Endothelial cell of umbilical vein (primary cell): ENCODE measurements around the gene KBTBD13. TPM values are rescaled to one million over a fixed set of nuclear protein-coding genes. Genes with fewer than 3 reads are reported as not detected.

Experiments
- BruUV-seq: library from RNA; stranded (reverse); fragments of 400-500 nt; replicated peaks from 2 replicates; lab custom pipeline; 2021; lab: Mats Ljungman, UMichigan
- CTCF ChIA-PET: fragments of 300-600, 350-600 bp; sonication (Branson Sonifier 250); formaldehyde crosslinking; loops from one replicate; lab custom pipeline; 2021; ENCODE audit warnings: antibody characterized with exemption, inconsistent platforms; lab: Charles Lee
- POLR2A ChIA-PET: fragments of 300-600, 350-600 bp; sonication (Branson Sonifier 250); formaldehyde crosslinking; loops from one replicate; lab custom pipeline; 2021; ENCODE audit warnings: antibody characterized with exemption, inconsistent platforms; lab: Charles Lee
- DNase-seq: peaks from one replicate; pipeline ENCODE4 v3.0.0-alpha.2; 2011; ENCODE audit warnings: low read depth, low spot score
- FAIRE-seq: peaks from 2 replicates; lab custom pipeline; 2011; peaks lifted over from hg19 to GRCh38; lab: Jason Lieb, UNC
- H2AFZ ChIP-seq: 2 replicates; pipeline ENCODE4 v1.6.0; 2012; ENCODE audit warnings: low read depth, low read length, control low read depth, inconsistent platforms
- H3K27ac ChIP-seq: 2 replicates; pipeline ENCODE4 v1.5.1; 2011; ENCODE audit warnings: low read depth, mild to moderate bottlenecking, control low read depth, low read length, moderate library complexity; ENCODE audit not compliant: insufficient read depth
- H3K27me3 ChIP-seq, 2 experiments: 2 replicates each; pipeline versions ENCODE4 v1.6.0 to v1.6.1; 2011; ENCODE audit warnings: low read length in 2 of 2, mixed read lengths in 1 of 2; ENCODE audit not compliant: control insufficient read depth in 2 of 2, insufficient read depth in 2 of 2
- H3K36me3 ChIP-seq, 2 experiments: 2 replicates in 1 of 2; 3 replicates in 1 of 2; pipeline ENCODE4 v1.5.1; 2011; ENCODE audit warnings: low read length in 2 of 2, mild to moderate bottlenecking in 1 of 2, moderate library complexity in 1 of 2; ENCODE audit not compliant: control insufficient read depth in 2 of 2, insufficient read depth in 2 of 2; ENCODE audit errors: extremely low read depth in 1 of 2
- H3K4me1 ChIP-seq: 3 replicates; pipeline ENCODE4 v1.5.1; 2011; ENCODE audit warnings: mild to moderate bottlenecking, low read length; ENCODE audit not compliant: control insufficient read depth, insufficient read depth; ENCODE audit errors: extremely low read depth
- H3K4me2 ChIP-seq: 2 replicates; pipeline ENCODE4 v1.6.1; 2011; ENCODE audit warnings: low read length, control low read depth, mixed read lengths; ENCODE audit not compliant: insufficient read depth
- H3K4me3 ChIP-seq, 3 experiments: fragments of 200-600 bp in 1 of 3; sonication (generic), shearing (Covaris generic) in 1 of 3; replicated peaks in 1 of 3; 2 replicates each; pipeline ENCODE4 v1.5.1; 2011 to 2016; ENCODE audit warnings: control low read depth in 3 of 3, low read length in 3 of 3, mild to moderate bottlenecking in 2 of 3, inconsistent platforms in 1 of 3, low read depth in 1 of 3, moderate library complexity in 1 of 3; ENCODE audit not compliant: insufficient read depth in 1 of 3
- H3K79me2 ChIP-seq: 2 replicates; pipeline ENCODE4 v1.6.0; 2012; ENCODE audit warnings: low read length, inconsistent platforms; ENCODE audit not compliant: control insufficient read depth, insufficient read depth
- H3K9ac ChIP-seq: replicated peaks from 2 replicates; pipeline ENCODE3; 2011; ENCODE audit warnings: low read length, control low read depth; ENCODE audit not compliant: insufficient read depth; ENCODE audit errors: extremely low read depth
- H3K9me1 ChIP-seq: replicated peaks from 3 replicates; pipeline ENCODE4 v1.6.0; 2011; ENCODE audit warnings: mild to moderate bottlenecking, low read length; ENCODE audit not compliant: control insufficient read depth, insufficient read depth; ENCODE audit errors: extremely low read depth
- H3K9me3 ChIP-seq: replicated peaks from 2 replicates; pipeline ENCODE4 v1.5.1; 2012; ENCODE audit warnings: low read length, inconsistent platforms; ENCODE audit not compliant: control insufficient read depth, insufficient read depth
- H4K20me1 ChIP-seq: replicated peaks from 2 replicates; pipeline ENCODE3; 2011; ENCODE audit warnings: mild to moderate bottlenecking, low read length; ENCODE audit not compliant: control insufficient read depth, insufficient read depth; ENCODE audit errors: extremely low read depth
- EZH2 ChIP-seq: IDR thresholded peaks from 2 replicates; pipeline ENCODE4 v1.6.1; 2012; ENCODE audit warnings: borderline replicate concordance, low read depth, mild to moderate bottlenecking, moderate library complexity, low read length, inconsistent platforms; ENCODE audit not compliant: severe bottlenecking
- FOS ChIP-seq: IDR thresholded peaks from 2 replicates; pipeline ENCODE4 v1.6.1; 2011; ENCODE audit warnings: mild to moderate bottlenecking, low read length, moderate library complexity, borderline replicate concordance; ENCODE audit not compliant: insufficient read depth
- GATA2 ChIP-seq: IDR thresholded peaks from 2 replicates; pipeline ENCODE4 v1.7.0; 2011; ENCODE audit warnings: low read depth, mild to moderate bottlenecking, moderate library complexity, mixed read lengths, low read length; ENCODE audit not compliant: insufficient read length, insufficient read depth
- JUN ChIP-seq: IDR thresholded peaks from 2 replicates; pipeline ENCODE4 v1.6.1; 2011; ENCODE audit warnings: borderline replicate concordance, low read depth; ENCODE audit not compliant: insufficient read length, insufficient read depth
- MYC ChIP-seq: IDR thresholded peaks from one replicate; pipeline ENCODE4 v1.6.1; 2011; ENCODE audit warnings: mild to moderate bottlenecking, low read depth, low read length
- POLR2A ChIP-seq: IDR thresholded peaks from 2 replicates; pipeline ENCODE4 v1.6.1; 2012; ENCODE audit warnings: low read depth, mild to moderate bottlenecking, control low read depth, low read length
- POLR2AphosphoS5 ChIP-seq: IDR thresholded peaks from 2 replicates; pipeline ENCODE4 v1.6.1; 2012; ENCODE audit warnings: low read depth, mild to moderate bottlenecking, control low read depth, low read length, moderate library complexity; ENCODE audit not compliant: insufficient read depth
- dilution Hi-C: fragments of 300-500 bp; cut with MboI; formaldehyde crosslinking; loops from one replicate; pipeline ENCODE4 v1.15.0; 2019; ENCODE audit warnings: low sequenced_read_pairs; ENCODE audit not compliant: extremely low pct_ligation_motif_present
- intact Hi-C: fragments of 100-400 bp; cut with micrococcal nuclease; formaldehyde crosslinking; loops from one replicate; pipeline ENCODE4 v1.10.0; 2022
- polyA plus RNA-seq, 4 experiments: library from polyadenylated mRNA; depleted of rRNA in 3 of 4; stranded (reverse) in 3 of 4; unstranded in 1 of 4; fragments of >200 nt; gene quantifications; 2 replicates each; pipeline versions ENCODE4 v1.2.1 to v1.2.3, GENCODE V29; 2011 to 2012; ENCODE audit warnings: missing spikeins in 1 of 4
- total RNA-seq: library from RNA; stranded (reverse); gene quantifications from 2 replicates; pipeline ENCODE4 v1.2.3, GENCODE V29; 2021
- TF ChIP-seq, protein P1 (sequence below): IDR thresholded peaks from 2 replicates; pipeline ENCODE4 v1.6.1; 2011; ENCODE audit not compliant: insufficient read depth, insufficient read length
- TF ChIP-seq, protein P2 (sequence below), 2 donors: IDR thresholded peaks; 1 replicate in 1 of 2; 2 replicates in 1 of 2; pipeline ENCODE4 v1.5.1; 2011; ENCODE audit warnings: low read length in 2 of 2, mild to moderate bottlenecking in 2 of 2, moderate library complexity in 2 of 2, control low read depth in 1 of 2, inconsistent platforms in 1 of 2, low read depth in 1 of 2; ENCODE audit not compliant: insufficient read depth in 1 of 2; ENCODE audit errors: extremely low read depth in 1 of 2

KBTBD13 gene
- total and polyA plus RNA-seq, 2 donors (not counting 3 experiments of a cell fraction or from before 2014, with no cell fraction given): not detected

- TF ChIP-seq, protein P1, sequence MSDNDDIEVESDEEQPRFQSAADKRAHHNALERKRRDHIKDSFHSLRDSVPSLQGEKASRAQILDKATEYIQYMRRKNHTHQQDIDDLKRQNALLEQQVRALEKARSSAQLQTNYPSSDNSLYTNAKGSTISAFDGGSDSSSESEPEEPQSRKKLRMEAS: no peak
- BruUV-seq: no TSS peak
- no peaks in the 10 kb centered on the region for H3K79me2 ChIP-seq
- peaks cover 31 to 44% of the 10 kb centered on the region in 2 experiments for H3K27me3 ChIP-seq
- H3K27ac ChIP-seq: no peak overlapping the region
- no peaks in the 10 kb centered on the region for H3K36me3 ChIP-seq
- intact Hi-C loops (no loop called here), dilution Hi-C loops (no loop called here)
- H4K20me1 ChIP-seq: no peaks in the 10 kb centered on the region
- H3K9ac ChIP-seq: no peak overlapping the region
- no peak overlapping the region for H2AFZ ChIP-seq
- no peak for FAIRE-seq
- DNase-seq: no peak
- H3K9me1 ChIP-seq: no peaks in the 10 kb centered on the region
- ChIA-PET CTCF (interaction anchor here (1.0 to 5.2 kb wide), 7 partner anchors 10 to 35 kb away, joined by 3 to 35 read pairs (median 6); partner anchors contain the start of gene KBTBD13), POLR2A (no interaction called here)
- no peak overlapping the region for H3K4me3 ChIP-seq
- H3K4me2 ChIP-seq: no peak overlapping the region
- no peaks in the 10 kb centered on the region for H3K4me1 ChIP-seq
- H3K9me3 ChIP-seq: no peaks in the 10 kb centered on the region
Measured at GRCh38 chr15:65066001-65066634, 10.4 kb upstream of the KBTBD13 start.

GRCh38 chr15:65066635-65067316 is 9.8 kb upstream of the KBTBD13 start:
- no peak for DNase-seq
- Histone ChIP-seq H3K9me1 (no peaks in the 10 kb centered on the region), H3K9ac (no peak overlapping the region), H4K20me1 (no peaks in the 10 kb centered on the region), H3K9me3 (no peaks in the 10 kb centered on the region), H3K27me3 (peaks cover 31 to 44% of the 10 kb centered on the region in 2 experiments), H3K27ac (no peak overlapping the region), H3K36me3 (no peaks in the 10 kb centered on the region), H3K79me2 (no peaks in the 10 kb centered on the region), H3K4me1 (no peaks in the 10 kb centered on the region), H3K4me3 (no peak overlapping the region), H2AFZ (no peak overlapping the region), H3K4me2 (no peak overlapping the region)
- ChIA-PET CTCF (interaction anchor here (0.6 to 5.2 kb wide), 7 partner anchors 11 to 303 kb away, joined by 3 to 35 read pairs (median 6); partner anchors contain the start of gene KBTBD13), POLR2A (no interaction called here)
- intact Hi-C loops (no loop called here), dilution Hi-C loops (no loop called here)
- FAIRE-seq: no peak
- TF ChIP-seq JUN: no peak
- no peak for TF ChIP-seq EZH2
- TF ChIP-seq FOS: no peak
- TF ChIP-seq MYC: no peak
- TF ChIP-seq, protein P1: no peak
- TF ChIP-seq, protein P2, sequence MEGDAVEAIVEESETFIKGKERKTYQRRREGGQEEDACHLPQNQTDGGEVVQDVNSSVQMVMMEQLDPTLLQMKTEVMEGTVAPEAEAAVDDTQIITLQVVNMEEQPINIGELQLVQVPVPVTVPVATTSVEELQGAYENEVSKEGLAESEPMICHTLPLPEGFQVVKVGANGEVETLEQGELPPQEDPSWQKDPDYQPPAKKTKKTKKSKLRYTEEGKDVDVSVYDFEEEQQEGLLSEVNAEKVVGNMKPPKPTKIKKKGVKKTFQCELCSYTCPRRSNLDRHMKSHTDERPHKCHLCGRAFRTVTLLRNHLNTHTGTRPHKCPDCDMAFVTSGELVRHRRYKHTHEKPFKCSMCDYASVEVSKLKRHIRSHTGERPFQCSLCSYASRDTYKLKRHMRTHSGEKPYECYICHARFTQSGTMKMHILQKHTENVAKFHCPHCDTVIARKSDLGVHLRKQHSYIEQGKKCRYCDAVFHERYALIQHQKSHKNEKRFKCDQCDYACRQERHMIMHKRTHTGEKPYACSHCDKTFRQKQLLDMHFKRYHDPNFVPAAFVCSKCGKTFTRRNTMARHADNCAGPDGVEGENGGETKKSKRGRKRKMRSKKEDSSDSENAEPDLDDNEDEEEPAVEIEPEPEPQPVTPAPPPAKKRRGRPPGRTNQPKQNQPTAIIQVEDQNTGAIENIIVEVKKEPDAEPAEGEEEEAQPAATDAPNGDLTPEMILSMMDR (IDR thresholded peaks at IDR 0.05; ENCODE audit: extremely low read depth in 1 of 2, insufficient read depth in 1 of 2, low read depth in 1 of 2, low read length in 2 of 2): no peak
- TF ChIP-seq POLR2AphosphoS5: no peak
- TF ChIP-seq GATA2: no peak
- TF ChIP-seq POLR2A: no peak
- BruUV-seq: no TSS peak
